ENCODE measurements around the gene RECQL5.

The RECQL5 gene

DNA sequence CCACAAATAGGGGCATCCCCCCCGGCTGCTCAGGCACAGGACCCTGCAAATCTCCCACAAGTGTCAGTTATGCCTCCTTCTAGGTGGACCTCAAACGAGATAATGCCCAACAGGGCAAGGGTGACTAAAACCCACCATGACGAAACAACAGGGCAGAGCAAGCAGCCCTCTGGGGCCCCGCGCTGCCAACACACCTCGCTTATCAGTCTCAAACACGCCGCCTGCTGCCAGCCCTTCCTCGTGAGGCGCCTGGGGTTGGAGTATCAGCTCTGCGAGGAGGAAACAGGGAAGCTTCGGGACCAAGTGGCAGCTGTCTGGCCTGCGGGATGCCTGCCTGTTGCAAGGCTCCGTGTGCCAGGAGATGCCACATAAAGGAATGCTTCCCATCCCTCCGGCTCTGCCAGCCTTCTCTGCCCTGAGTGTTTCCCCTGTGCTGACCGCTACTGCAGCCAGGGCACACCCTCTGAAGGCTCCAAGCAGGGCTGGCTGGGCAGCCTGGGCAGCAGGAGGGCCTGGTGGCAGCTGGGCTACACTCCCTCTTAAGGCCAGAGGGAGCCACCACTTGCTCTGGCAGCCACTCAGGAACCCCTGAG lies 31.2 kb downstream of the RECQL5 start:
- H3K27ac Mint-ChIP-seq = no peak overlapping the region
- peaks cover 5% of the 10 kb centered on the region for H3K4me1 Mint-ChIP-seq
- H3K9me3 Mint-ChIP-seq = no peaks in the 10 kb centered on the region
- no peaks in the 10 kb centered on the region for H3K27me3 Mint-ChIP-seq
- no peaks in the 10 kb centered on the region for H3K36me3 Mint-ChIP-seq
- no peak overlapping the region for H3K4me3 Mint-ChIP-seq

DNA sequence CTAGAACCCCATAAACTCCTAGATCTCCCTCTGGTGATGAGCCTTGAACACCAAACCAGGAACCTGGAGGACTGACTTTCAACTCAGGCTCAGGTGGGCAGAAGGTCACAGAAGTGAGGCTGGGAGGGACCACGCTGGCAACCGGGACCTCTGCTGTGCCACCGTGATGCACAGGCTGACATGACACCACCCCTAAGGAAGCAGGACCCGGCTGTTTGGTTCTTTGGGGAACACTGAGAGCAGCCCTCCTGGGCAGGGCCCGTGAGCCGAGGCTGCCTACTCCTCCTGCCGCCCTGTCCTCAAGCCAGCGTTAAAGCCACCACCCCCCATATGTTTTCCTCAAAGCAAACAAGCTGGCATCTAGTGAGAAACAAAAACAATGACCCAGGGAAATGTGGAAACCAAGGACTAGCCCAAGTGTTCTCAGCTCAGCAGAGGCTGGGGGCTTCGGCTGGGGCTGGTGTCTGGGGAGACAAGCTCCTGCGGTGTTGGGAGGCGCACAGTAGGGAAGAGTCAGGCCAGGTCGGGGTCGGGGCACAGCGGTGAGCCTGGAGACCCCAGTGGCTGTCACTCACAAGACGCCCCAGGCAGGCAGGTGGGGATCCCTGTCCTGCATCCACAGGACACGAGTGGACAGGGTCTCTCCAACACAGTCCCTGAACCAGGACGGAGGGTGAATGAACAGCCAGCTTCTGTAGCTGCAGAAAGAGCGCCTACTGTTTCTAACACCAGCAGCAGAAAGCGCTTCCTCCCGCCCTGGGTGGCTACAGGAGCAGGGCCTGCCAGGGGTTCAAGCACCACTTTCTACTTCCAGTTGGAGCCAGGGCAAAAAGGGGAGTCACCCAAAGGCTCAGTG lies 32.0 kb downstream of the RECQL5 start:
- H3K27ac Mint-ChIP-seq = no peak overlapping the region
- no peak overlapping the region for H3K4me3 Mint-ChIP-seq
- H3K36me3 Mint-ChIP-seq = no peaks in the 10 kb centered on the region
- no peaks in the 10 kb centered on the region for H3K27me3 Mint-ChIP-seq
- no peaks in the 10 kb centered on the region for H3K9me3 Mint-ChIP-seq
- H3K4me1 Mint-ChIP-seq = peaks cover 5% of the 10 kb centered on the region

DNA sequence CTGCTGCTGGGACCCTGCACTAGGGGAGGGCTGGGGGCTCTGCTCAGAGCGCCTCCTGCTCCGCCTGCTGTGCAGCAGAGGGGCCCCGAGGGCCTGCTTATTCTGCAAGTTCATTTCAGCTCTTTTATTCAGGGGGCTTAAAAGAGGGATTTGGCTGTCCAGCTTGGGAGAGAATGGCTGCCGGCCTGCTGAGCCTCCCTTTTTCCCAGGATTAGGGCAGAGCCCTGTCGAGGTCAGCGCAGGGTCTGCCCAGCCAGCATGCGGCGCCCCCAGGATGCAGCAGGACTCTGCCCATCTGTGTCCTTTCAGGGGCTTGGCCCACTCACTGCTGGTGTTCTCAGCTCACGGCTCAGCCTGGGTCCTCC lies 32.6 kb downstream of the RECQL5 start:
- no peaks in the 10 kb centered on the region for H3K9me3 Mint-ChIP-seq
- no peak overlapping the region for H3K27ac Mint-ChIP-seq
- H3K27me3 Mint-ChIP-seq = no peaks in the 10 kb centered on the region
- H3K4me3 Mint-ChIP-seq = no peak overlapping the region
- H3K4me1 Mint-ChIP-seq = peaks cover 5% of the 10 kb centered on the region
- no peaks in the 10 kb centered on the region for H3K36me3 Mint-ChIP-seq

DNA sequence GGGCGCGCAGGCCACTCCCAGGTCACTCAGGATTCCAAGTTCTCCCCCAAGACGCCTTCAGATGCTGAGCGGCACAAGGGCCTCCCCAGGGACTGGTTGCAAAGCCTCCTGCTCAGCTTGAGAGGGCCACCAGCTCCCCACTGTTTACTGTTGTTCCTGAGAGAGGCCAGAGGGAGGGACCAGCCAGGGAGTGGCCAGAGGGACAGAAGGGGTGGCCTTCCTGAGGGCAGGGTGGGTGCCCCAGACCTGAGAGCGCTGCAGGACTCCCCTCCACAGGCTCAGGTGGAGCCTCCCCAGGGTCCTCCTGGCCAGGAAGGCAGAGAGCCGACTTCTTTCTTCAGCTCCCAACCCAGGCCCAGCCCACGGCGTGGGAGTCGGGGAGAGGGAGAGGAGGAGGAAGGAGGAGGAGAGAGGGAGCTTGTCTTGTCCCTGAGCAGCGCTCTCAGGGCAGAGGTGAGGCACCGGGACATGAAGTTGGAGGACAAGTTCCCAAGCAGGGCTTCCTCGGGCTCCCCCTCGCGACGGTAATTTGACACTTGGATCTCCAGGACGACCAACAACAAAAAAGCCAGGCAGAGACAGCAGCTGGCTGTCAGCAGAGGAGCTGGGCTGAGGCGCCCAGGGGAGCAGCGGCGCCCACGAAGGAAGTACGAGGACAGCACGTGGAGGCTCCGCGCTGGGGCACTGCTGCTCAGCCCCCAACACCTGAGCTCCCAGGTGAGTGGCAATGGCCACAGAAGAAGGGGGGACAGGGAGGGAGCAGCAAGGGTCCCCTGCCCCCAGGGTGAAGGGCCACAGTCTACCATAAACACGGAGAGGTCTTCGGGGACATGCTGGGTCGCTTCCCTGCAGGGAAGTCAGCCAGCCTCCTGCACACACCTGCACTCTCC lies 33.2 kb downstream of the RECQL5 start:
- H3K9me3 Mint-ChIP-seq = no peaks in the 10 kb centered on the region
- H3K27me3 Mint-ChIP-seq = no peaks in the 10 kb centered on the region
- no peak overlapping the region for H3K4me3 Mint-ChIP-seq
- H3K27ac Mint-ChIP-seq = no peak overlapping the region
- no peaks in the 10 kb centered on the region for H3K36me3 Mint-ChIP-seq
- H3K4me1 Mint-ChIP-seq = peaks cover 5% of the 10 kb centered on the region

DNA sequence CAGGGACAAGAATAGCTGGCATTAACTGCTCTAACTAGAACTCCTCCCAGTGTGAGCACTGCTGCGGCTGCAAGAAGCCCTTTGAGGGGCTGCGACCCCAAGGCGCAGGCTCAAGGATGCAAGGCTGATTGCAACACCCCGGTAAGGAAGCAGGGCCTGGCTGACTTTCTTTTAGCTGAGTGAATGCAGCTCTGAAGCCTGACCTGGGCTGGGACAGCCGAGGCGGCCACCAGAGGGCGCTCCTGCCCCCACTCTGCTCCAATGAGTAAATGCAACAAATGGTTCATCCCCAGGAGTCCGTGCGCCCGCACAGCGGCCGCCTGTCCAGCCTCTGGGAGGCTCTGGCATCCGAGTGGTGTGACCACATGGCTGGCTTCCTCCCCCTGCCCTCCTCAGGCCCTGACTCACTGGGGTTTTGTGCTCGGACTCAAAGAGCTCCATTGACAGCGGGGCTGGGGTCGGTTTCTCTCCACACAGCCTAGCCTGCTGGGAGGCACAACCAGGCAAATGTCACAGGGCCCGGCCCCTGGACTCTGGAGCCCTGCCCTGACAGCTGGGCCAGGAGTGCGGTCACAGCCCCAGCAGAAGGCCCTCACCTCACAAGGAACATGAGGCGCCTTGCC lies 34.0 kb downstream of the RECQL5 start, which contains the start of gene SMIM5:
Gene SMIM5, plus strand, starts transcription at position 572 of the 623 bp plus-strand sequence. CDS start 6,768 bp downstream, outside the sequence.
- H3K4me3 Mint-ChIP-seq = no peak within 1 kb of the TSS
- H3K27ac Mint-ChIP-seq = no peak within 1 kb of the TSS
- peaks cover 5% of the 10 kb centered on the region for H3K4me1 Mint-ChIP-seq
- H3K27me3 Mint-ChIP-seq = no peaks in the 10 kb centered on the region
- H3K36me3 Mint-ChIP-seq = no peaks in the 10 kb centered on the region
- no peaks in the 10 kb centered on the region for H3K9me3 Mint-ChIP-seq

DNA sequence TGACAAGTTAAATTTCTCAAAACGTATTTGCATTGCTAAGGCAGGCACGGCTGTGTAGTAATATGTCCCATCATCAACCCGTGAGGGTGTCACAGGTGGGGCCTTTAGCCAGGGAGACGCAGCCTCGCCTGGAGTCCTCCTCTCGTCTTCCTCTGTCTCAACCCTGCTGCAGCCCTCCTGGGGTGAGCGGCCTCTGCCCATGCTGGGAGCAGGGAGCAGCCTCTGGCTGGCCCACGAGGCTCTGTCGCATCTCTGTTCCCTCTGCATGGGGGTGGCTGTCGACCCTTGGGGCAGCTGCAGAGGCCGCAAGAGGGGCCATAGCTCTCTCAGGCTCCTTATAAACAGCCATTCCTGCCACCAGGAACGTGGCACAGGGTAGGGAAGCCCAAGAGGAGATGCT lies 34.5 kb downstream of the RECQL5 start:
- Mint-ChIP-seq H3K27ac (no peak overlapping the region), H3K36me3 (no peaks in the 10 kb centered on the region), H3K9me3 (no peaks in the 10 kb centered on the region), H3K4me3 (no peak overlapping the region), H3K4me1 (peaks cover 5% of the 10 kb centered on the region), H3K27me3 (no peaks in the 10 kb centered on the region)

DNA sequence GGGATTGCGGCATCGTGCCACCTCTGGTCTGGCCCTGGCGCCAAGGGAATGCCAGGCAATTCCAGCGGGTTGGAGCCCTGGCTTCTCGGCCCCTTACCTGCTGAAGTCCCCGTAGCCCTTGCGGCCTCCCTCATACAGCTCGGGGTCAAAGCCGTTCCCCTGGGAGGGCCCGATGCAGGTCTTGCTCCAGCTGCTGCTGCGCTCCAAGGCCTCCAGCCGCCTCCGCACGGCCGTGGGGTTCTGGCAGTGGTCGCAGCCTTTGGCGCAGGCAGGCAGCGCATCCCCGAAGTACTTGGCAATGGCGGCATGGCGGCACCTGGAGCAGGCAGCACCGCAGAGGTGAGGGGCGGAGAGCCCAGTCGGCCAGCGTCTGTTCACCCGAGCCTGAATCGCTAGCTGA lies 35.6 kb downstream of the RECQL5 start:
- no peaks in the 10 kb centered on the region for H3K27me3 Mint-ChIP-seq
- no peak overlapping the region for H3K27ac Mint-ChIP-seq
- no peaks in the 10 kb centered on the region for H3K36me3 Mint-ChIP-seq
- no peaks in the 10 kb centered on the region for H3K9me3 Mint-ChIP-seq
- H3K4me1 Mint-ChIP-seq = peaks cover 5% of the 10 kb centered on the region
- no peak overlapping the region for H3K4me3 Mint-ChIP-seq

DNA sequence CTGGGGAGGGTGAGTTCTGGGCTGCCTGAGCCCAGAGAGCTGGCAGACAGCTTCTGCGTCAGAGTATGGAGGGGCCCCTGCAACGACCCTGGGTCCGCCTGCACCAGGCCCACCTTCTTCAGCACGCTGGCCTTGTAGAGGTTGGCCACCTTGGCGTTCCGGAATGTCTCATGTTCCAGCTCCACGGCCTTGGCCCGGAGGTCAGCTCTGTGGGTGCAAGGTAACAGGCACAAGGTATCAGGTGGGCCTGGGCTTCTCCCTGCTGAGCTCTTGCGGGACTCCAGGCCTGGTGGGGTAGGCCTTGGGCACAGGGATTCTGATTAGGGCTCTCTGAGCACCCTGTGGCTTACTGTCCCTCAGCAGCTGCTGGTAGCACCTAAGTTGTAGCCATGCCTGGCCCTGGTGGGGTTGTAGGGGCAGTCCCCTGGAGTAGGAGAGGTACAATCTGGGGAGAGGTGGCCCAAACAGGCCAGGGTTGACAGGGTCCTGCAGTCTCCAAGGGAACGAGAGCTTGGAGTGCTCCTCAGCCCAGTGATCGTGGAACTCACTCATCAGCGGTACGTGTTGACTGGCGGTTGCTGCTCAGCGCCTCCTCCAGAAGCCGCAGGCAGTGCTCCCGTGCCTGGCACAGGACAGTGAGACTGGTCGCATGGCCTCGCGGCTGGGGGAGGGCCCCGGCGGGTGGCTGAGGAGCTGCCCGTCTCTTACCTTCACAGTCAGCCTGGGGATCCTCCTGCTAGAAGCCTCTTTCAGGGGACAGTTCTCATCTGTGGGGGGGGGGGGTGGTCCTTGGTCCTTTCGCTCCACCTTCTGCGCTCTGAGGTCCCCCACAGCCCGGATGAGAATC lies 36.7 kb downstream of the RECQL5 start:
- peaks cover 5% of the 10 kb centered on the region for H3K4me1 Mint-ChIP-seq
- H3K27me3 Mint-ChIP-seq = no peaks in the 10 kb centered on the region
- no peak overlapping the region for H3K4me3 Mint-ChIP-seq
- H3K36me3 Mint-ChIP-seq = no peaks in the 10 kb centered on the region
- no peak overlapping the region for H3K27ac Mint-ChIP-seq
- no peaks in the 10 kb centered on the region for H3K9me3 Mint-ChIP-seq

DNA sequence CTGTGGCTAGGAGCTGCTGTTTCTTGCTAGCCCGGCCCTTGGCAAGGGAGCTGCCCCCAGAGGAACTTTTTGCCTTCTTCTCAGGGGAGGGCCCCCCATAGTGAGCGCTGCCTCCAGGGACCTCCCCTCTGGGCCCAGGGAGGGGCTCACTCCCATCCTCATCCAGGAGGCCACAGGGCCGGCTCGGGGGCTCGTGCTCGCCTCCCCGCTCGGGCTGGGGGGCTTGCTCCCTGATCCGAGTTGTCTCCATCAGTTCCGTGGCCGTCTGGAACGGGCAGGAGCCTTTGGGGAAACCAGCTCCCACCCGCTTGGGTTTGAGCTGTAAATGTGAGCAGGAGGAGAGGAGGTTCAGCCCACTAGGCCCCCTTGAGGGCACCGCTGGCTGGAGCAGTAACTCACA lies 37.8 kb downstream of the RECQL5 start:
- H3K4me3 Mint-ChIP-seq = no peak overlapping the region
- H3K27ac Mint-ChIP-seq = no peak overlapping the region
- peaks cover 5% of the 10 kb centered on the region for H3K4me1 Mint-ChIP-seq
- no peaks in the 10 kb centered on the region for H3K27me3 Mint-ChIP-seq
- H3K36me3 Mint-ChIP-seq = no peaks in the 10 kb centered on the region
- H3K9me3 Mint-ChIP-seq = no peaks in the 10 kb centered on the region

DNA sequence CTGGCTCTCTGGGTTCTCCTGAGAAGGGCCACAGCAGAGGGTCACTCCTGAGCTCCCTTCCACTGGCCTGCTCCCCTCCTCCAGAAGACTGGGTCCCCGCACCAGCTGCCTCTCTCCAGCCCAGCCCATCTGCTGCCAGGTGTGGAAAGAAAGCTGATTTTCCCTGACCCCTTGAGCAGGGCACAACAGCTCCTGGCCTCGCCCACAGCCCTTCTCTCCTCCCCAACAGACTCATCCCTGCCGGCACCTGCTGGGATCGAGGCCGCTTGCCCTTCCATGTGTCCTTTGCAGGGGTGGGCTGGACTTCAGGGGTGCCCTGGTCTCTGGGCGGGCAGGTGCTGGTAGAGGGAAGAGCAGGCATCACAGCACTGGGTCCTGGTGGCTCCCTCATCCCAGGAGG lies 38.5 kb downstream of the RECQL5 start:
- H3K27ac Mint-ChIP-seq = no peak overlapping the region
- H3K9me3 Mint-ChIP-seq = no peaks in the 10 kb centered on the region
- no peaks in the 10 kb centered on the region for H3K4me1 Mint-ChIP-seq
- H3K27me3 Mint-ChIP-seq = no peaks in the 10 kb centered on the region
- H3K4me3 Mint-ChIP-seq = no peak overlapping the region
- no peaks in the 10 kb centered on the region for H3K36me3 Mint-ChIP-seq

DNA sequence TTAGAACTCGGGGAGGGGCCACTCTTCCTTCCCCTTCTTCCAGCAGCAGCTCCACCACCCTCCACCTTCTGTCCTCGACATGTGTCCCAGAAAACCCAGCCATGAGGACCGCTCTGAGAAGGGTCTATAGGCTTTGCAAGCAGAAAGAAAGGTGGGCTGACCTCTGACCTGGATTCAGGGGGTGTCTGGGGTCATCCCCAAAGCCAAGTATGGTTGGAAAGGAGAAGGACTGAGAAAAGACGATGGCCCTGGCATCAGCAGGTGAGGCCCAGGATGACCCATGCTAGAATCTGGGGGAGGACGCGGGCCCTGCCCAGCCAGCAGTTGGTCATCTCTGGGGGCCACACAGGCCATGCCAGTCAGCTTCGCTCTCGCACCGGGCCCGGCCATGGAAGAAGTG lies 39.9 kb downstream of the RECQL5 start:
- H3K36me3 Mint-ChIP-seq = no peaks in the 10 kb centered on the region
- H3K4me3 Mint-ChIP-seq = no peak overlapping the region
- H3K4me1 Mint-ChIP-seq = no peaks in the 10 kb centered on the region
- H3K27ac Mint-ChIP-seq = no peak overlapping the region
- H3K9me3 Mint-ChIP-seq = no peaks in the 10 kb centered on the region
- H3K27me3 Mint-ChIP-seq = no peaks in the 10 kb centered on the region

DNA sequence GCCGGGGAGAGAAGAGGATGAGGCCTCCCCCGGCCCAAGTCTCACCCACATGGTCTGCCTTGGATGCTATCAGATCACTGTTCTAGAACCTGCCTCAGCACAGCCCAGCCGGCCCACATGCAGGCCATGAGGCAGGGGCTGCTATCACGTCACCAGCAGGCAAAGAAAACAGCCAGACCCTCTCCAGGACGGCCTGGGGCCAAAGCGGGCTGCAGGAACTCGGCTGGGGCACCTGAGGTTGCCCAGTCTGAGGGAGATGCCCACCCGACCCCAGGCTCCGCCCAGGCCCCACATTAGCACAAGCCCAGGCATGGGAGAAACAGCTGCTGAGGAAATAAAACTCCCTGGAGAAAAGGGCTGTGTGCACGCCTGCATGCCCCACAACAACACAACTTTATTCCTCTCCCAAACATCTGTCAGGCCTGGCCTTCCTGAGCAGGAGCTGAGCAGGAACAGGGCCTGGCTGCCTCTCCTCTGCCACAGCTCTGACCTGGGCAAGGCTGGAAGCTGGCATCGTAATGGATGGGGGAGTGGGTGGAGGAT lies 40.4 kb downstream of the RECQL5 start:
- H3K27ac Mint-ChIP-seq = no peak overlapping the region
- H3K27me3 Mint-ChIP-seq = no peaks in the 10 kb centered on the region
- no peaks in the 10 kb centered on the region for H3K9me3 Mint-ChIP-seq

DNA sequence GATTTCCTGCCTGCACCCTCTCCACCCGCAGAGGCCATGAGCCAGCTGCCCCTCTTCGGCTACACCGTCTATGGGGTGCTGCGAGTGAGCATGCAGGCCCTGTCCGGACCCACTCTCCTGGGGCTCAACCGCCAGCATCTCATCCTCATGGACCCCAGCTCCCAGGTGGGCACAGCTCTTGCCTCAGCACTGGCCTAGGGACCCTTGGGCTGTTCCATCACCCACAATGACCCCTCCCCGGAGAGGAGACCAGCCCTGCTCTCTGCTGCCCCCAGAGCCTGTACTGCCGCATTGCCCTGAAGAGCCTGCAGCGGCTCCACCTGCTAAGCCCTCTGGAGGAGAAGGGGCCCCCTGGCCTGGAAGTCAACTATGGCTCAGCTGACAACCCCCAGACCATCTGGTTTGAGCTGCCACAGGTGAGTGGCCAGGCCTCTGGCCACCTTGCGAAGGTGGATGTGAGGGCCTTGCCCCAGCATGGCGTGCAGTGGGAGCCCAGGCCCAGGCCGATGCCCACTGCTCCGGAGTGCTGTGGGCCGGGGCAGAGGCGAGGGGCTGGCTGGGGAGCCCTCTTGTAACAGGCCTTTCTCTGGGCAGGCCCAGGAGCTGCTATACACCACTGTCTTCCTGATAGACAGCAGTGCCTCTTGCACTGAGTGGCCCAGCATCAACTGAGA lies 41.0 kb downstream of the RECQL5 start:
- no peaks in the 10 kb centered on the region for H3K27me3 Mint-ChIP-seq
- no peaks in the 10 kb centered on the region for H3K9me3 Mint-ChIP-seq
- H3K27ac Mint-ChIP-seq = no peak overlapping the region
- no peak overlapping the region for H3K4me3 Mint-ChIP-seq
- no peaks in the 10 kb centered on the region for H3K36me3 Mint-ChIP-seq
- no peaks in the 10 kb centered on the region for H3K4me1 Mint-ChIP-seq

More for the DNA sequence above, 40.4 kb downstream of the RECQL5 start:
- H3K36me3 Mint-ChIP-seq = no peaks in the 10 kb centered on the region
- no peaks in the 10 kb centered on the region for H3K4me1 Mint-ChIP-seq
- H3K4me3 Mint-ChIP-seq = no peak overlapping the region

DNA sequence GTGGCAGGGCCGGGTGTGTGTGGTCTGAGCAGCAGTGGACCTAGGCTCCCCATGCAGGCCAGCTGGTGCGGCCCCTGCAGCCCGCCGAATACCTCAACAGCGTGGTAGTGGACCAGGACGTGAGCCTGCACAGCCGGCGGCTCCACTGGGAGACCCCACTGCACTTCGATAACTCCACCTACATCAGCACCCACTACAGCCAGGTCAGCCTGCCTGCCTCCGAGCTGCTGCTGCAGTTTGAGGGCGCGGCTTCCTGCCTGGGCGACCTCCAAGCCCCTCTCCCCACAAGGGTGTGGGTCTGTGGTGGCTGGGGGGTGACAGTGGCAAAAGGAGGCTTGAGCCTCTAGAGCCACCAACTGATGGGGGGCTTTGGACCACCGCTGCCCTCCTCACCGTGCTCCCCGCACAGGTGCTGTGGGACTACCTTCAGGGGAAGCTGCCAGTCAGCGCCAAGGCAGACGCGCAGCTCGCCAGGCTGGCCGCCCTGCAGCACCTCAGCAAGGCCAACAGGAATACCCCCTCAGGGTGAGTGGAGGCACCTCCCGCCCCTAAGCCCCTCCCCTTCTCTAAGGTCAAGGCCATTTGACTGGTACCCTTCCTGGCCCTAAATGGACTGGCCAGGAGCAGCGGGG lies 42.1 kb downstream of the RECQL5 start:
- no peaks in the 10 kb centered on the region for H3K9me3 Mint-ChIP-seq
- H3K4me1 Mint-ChIP-seq = no peaks in the 10 kb centered on the region
- H3K36me3 Mint-ChIP-seq = no peaks in the 10 kb centered on the region
- no peaks in the 10 kb centered on the region for H3K27me3 Mint-ChIP-seq
- H3K27ac Mint-ChIP-seq = no peak overlapping the region
- H3K4me3 Mint-ChIP-seq = no peak overlapping the region

All from activated naive CD4-positive, alpha-beta T cell treated with anti-CD3 and anti-CD28 coated beads, Interleukin-2, amount 50 U/mL, for 24 hours (primary cell).